HepG2 (cell line): Measurements from ENCODE around the gene CBLN3. TPM values are rescaled to one million over a fixed set of nuclear protein-coding genes. Genes with fewer than 3 reads are reported as not detected.

Experiments used
- ATF5 ChIP-seq: sonication (generic); formaldehyde crosslinking; IDR thresholded peaks from 2 replicates; pipeline ENCODE4 v1.4.0; 2020; ENCODE audit warnings: mild to moderate bottlenecking, low read depth, missing genetic modification reagents
- ATF7 ChIP-seq, 2 experiments: fragments of 450-650 bp in 1 of 2; sonication (generic) in 1 of 2; formaldehyde crosslinking in 1 of 2; IDR thresholded peaks; 2 replicates each; pipeline versions ENCODE4 v1.4.0 to v1.6.1; 2016 to 2020; ENCODE audit warnings: antibody characterized with exemption in 1 of 2, mild to moderate bottlenecking in 1 of 2, missing genetic modification reagents in 1 of 2
- DBP ChIP-seq: sonication (generic); formaldehyde crosslinking; IDR thresholded peaks from 2 replicates; pipeline ENCODE4 v1.4.0; 2020; ENCODE audit warnings: missing genetic modification reagents; ENCODE audit errors: not compliant biosample characterization
- HOXD1 ChIP-seq: sonication (generic); formaldehyde crosslinking; IDR thresholded peaks from 2 replicates; pipeline ENCODE4 v1.5.0; 2020; ENCODE audit warnings: missing genetic modification reagents
- JARID2 ChIP-seq: sonication (generic); formaldehyde crosslinking; IDR thresholded peaks from 2 replicates; pipeline ENCODE4 v1.8.1; 2023; ENCODE audit warnings: missing genetic modification reagents, inconsistent platforms; ENCODE audit not compliant: insufficient replicate concordance
- KLF15 ChIP-seq: sonication (generic); formaldehyde crosslinking; IDR thresholded peaks from 2 replicates; pipeline ENCODE4 v1.8.1; 2023; ENCODE audit warnings: borderline replicate concordance, mild to moderate bottlenecking, inconsistent platforms, missing genetic modification reagents, mixed read lengths
- MYPOP ChIP-seq: sonication (generic); formaldehyde crosslinking; IDR thresholded peaks from 2 replicates; pipeline ENCODE4 v1.8.1; 2023; ENCODE audit warnings: mild to moderate bottlenecking, moderate library complexity, missing genetic modification reagents
- NR2F6 ChIP-seq, 2 experiments: IDR thresholded peaks; 2 replicates each; pipeline ENCODE4 v1.6.1; 2016; ENCODE audit warnings: antibody characterized with exemption in 1 of 2, mild to moderate bottlenecking in 1 of 2
- PAX8 ChIP-seq: sonication (generic); formaldehyde crosslinking; IDR thresholded peaks from 2 replicates; pipeline ENCODE4 v1.8.0; 2022; ENCODE audit warnings: mild to moderate bottlenecking, missing genetic modification reagents, borderline replicate concordance
- PHF5A ChIP-seq: IDR thresholded peaks from one replicate; pipeline ENCODE4 v1.6.1; 2018; ENCODE audit warnings: low read depth, missing genetic modification reagents; ENCODE audit not compliant: unreplicated experiment
- PITX1 ChIP-seq: sonication (generic); formaldehyde crosslinking; IDR thresholded peaks from 2 replicates; pipeline ENCODE4 v1.5.1; 2020; ENCODE audit warnings: mild to moderate bottlenecking, missing genetic modification reagents
- SIX4 ChIP-seq: sonication (generic); formaldehyde crosslinking; IDR thresholded peaks from 2 replicates; pipeline ENCODE4 v1.4.0; 2020; ENCODE audit warnings: missing genetic modification reagents
- SP1 ChIP-seq, 2 experiments: fragments of 450-650 bp in 1 of 2; sonication (generic) in 1 of 2; formaldehyde crosslinking in 1 of 2; IDR thresholded peaks; 2 replicates each; pipeline versions ENCODE4 v1.4.0 to v1.6.1; 2016 to 2020; ENCODE audit warnings: missing genetic modification reagents in 1 of 2
- SRSF4 ChIP-seq: fragments of 200-400 bp; formaldehyde crosslinking; IDR thresholded peaks from one replicate; pipeline ENCODE4 v1.6.1; 2018; ENCODE audit warnings: mild to moderate bottlenecking, low read depth, low read length, moderate library complexity; ENCODE audit not compliant: poor library complexity, severe bottlenecking
- STAG1 ChIP-seq: sonication (generic); formaldehyde crosslinking; IDR thresholded peaks from 2 replicates; pipeline ENCODE4 v1.4.0; 2020; ENCODE audit warnings: missing genetic modification reagents
- THAP7 ChIP-seq: sonication (generic); formaldehyde crosslinking; IDR thresholded peaks from 2 replicates; pipeline ENCODE4 v1.8.1; 2023; ENCODE audit warnings: mild to moderate bottlenecking, missing genetic modification reagents
- ZFP37 ChIP-seq: sonication (generic); formaldehyde crosslinking; IDR thresholded peaks from 2 replicates; pipeline ENCODE4 v1.4.0; 2020; ENCODE audit warnings: missing genetic modification reagents, borderline replicate concordance
- ZFYVE20 ChIP-seq: sonication (generic); formaldehyde crosslinking; IDR thresholded peaks from 2 replicates; pipeline ENCODE4 v1.8.0; 2023; ENCODE audit warnings: low read depth, mild to moderate bottlenecking, moderate library complexity, missing genetic modification reagents, borderline replicate concordance
- ZNF3 ChIP-seq: IDR thresholded peaks from 2 replicates; pipeline ENCODE4 v1.7.0; 2017; ENCODE audit warnings: inconsistent platforms
- ZNF350 ChIP-seq: sonication (generic); formaldehyde crosslinking; IDR thresholded peaks from 2 replicates; pipeline ENCODE4 v1.4.0; 2020; ENCODE audit warnings: mild to moderate bottlenecking, low read depth, missing genetic modification reagents, borderline replicate concordance
- ZNF564 ChIP-seq: sonication (generic); formaldehyde crosslinking; IDR thresholded peaks from 2 replicates; pipeline ENCODE4 v1.8.1; 2023; ENCODE audit warnings: mild to moderate bottlenecking, missing genetic modification reagents
- ZNF607 ChIP-seq: sonication (generic); formaldehyde crosslinking; IDR thresholded peaks from 2 replicates; pipeline ENCODE4 v1.5.1; 2020; ENCODE audit warnings: missing genetic modification reagents, mild to moderate bottlenecking, borderline replicate concordance
- ZNF678 ChIP-seq: sonication (generic); formaldehyde crosslinking; IDR thresholded peaks from 2 replicates; pipeline ENCODE4 v1.4.0; 2020; ENCODE audit warnings: mild to moderate bottlenecking, missing genetic modification reagents
- ZNF713 ChIP-seq: sonication (generic); formaldehyde crosslinking; IDR thresholded peaks from 2 replicates; pipeline ENCODE4 v1.4.0; 2020; ENCODE audit warnings: mild to moderate bottlenecking, missing genetic modification reagents
- ZNF768 ChIP-seq: sonication (generic); formaldehyde crosslinking; IDR thresholded peaks from 2 replicates; pipeline ENCODE4 v1.4.0; 2020; ENCODE audit warnings: missing genetic modification reagents
- polyA plus RNA-seq, 8 experiments: library from polyadenylated mRNA; depleted of rRNA in 3 of 8; stranded (reverse) in 7 of 8; unstranded in 1 of 8; fragments of >200 nt; fragmentation: Illumina TruSeq in 4 of 8; extraction: Trizol in 4 of 8; gene quantifications; 2 replicates each; pipeline versions ENCODE4 v1.2.1 to v1.2.3, GENCODE V29; 2011 to 2016; ENCODE audit warnings: low read depth in 4 of 8, missing spikeins in 1 of 8, mixed read lengths in 1 of 8; ENCODE audit not compliant: insufficient read depth in 1 of 8
- total RNA-seq, 5 experiments: library from RNA; depleted of rRNA; stranded (reverse); fragments of >200 nt; fragmentation: Illumina TruSeq; extraction: Trizol; gene quantifications; 2 replicates each; pipeline ENCODE4 v1.2.3, GENCODE V29; 2016; ENCODE audit warnings: low read depth in 1 of 5

Gene CBLN3
- total and polyA plus RNA-seq, 2 of the 13 experiments (the other 11 are each of a cell fraction or from before 2014, with no cell fraction given), result 0.66 to 0.98 TPM

- TF ChIP-seq ATF5 (CRISPR knock-in tag) (peak; percentile 82), PITX1 (CRISPR knock-in tag) (peak; percentile 91), ZNF564 (CRISPR knock-in tag) (peak; percentile 91), ZNF350 (CRISPR knock-in tag) (peak; percentile 100), ZNF678 (CRISPR knock-in tag) (peak; percentile 94; the same call in 1 of the 2 replicates), ZNF713 (peak; percentile 99), PAX8 (CRISPR knock-in tag) (peak; percentile 89; the same call in 1 of the 2 replicates), DBP (no peak), KLF15 (CRISPR knock-in tag) (peak; percentile 77; the same call in 1 of the 2 replicates), ATF7 (IDR thresholded peaks at IDR 0.05) (no peak), ATF7 (CRISPR knock-in tag; IDR thresholded peaks at IDR 0.05) (peak; percentile 76), PHF5A (CRISPR knock-in tag) (no peak), SP1 (IDR thresholded peaks at IDR 0.05) (no peak), SP1 (CRISPR knock-in tag; IDR thresholded peaks at IDR 0.05) (peak; percentile 80), ZNF3 (CRISPR knock-in tag) (no peak), HOXD1 (CRISPR knock-in tag) (peak; percentile 41), NR2F6 (IDR thresholded peaks at IDR 0.05) (peak; percentile 62), NR2F6 (CRISPR knock-in tag; IDR thresholded peaks at IDR 0.05) (peak; percentile 67), ZNF768 (CRISPR knock-in tag) (peak; percentile 73), ZFP37 (peak; percentile 4), ZFYVE20 (CRISPR knock-in tag) (peak; percentile 89), ZNF607 (peak; percentile 97), SRSF4 (no peak), STAG1 (CRISPR knock-in tag) (peak; percentile 18; the same call in 1 of the 2 replicates), MYPOP (CRISPR knock-in tag) (peak; percentile 92), JARID2 (CRISPR knock-in tag) (peak; percentile 77), THAP7 (peak; percentile 89), SIX4 (no peak; the same call in none of the 2 replicates)
These were observed 13.0 kb upstream of the CBLN3 start, which contains the start of gene SDR39U1 (continued) for GRCh38 chr14:24442240-24443052.
